GM13976 (cell line): ENCODE results near the gene PTGIR.

Source experiments
- DNase-seq: peaks from one replicate; pipeline ENCODE4 v3.0.0; 2012; ENCODE audit warnings: low spot score
- in situ Hi-C: fragments of 300-500 bp; cut with MboI; formaldehyde crosslinking; loops from one replicate; pipeline ENCODE4 v1.12.0; 2022; ENCODE audit warnings: low sequenced_read_pairs, mixed read lengths, inconsistent platforms; ENCODE audit not compliant: unreplicated experiment
- TF ChIP-seq, protein P1 (sequence below): IDR thresholded peaks from 2 replicates; pipeline ENCODE4 v1.5.1; 2012; ENCODE audit warnings: borderline replicate concordance, mild to moderate bottlenecking; ENCODE audit not compliant: insufficient read depth; ENCODE audit errors: extremely low read depth, missing control alignments, control extremely low read depth

PTGIR gene

GRCh38 chr19:46578450-46578849, 46.4 kb downstream of the PTGIR start:
- no peak for DNase-seq
- in situ Hi-C loops: no loop called here
- TF ChIP-seq, protein P1, sequence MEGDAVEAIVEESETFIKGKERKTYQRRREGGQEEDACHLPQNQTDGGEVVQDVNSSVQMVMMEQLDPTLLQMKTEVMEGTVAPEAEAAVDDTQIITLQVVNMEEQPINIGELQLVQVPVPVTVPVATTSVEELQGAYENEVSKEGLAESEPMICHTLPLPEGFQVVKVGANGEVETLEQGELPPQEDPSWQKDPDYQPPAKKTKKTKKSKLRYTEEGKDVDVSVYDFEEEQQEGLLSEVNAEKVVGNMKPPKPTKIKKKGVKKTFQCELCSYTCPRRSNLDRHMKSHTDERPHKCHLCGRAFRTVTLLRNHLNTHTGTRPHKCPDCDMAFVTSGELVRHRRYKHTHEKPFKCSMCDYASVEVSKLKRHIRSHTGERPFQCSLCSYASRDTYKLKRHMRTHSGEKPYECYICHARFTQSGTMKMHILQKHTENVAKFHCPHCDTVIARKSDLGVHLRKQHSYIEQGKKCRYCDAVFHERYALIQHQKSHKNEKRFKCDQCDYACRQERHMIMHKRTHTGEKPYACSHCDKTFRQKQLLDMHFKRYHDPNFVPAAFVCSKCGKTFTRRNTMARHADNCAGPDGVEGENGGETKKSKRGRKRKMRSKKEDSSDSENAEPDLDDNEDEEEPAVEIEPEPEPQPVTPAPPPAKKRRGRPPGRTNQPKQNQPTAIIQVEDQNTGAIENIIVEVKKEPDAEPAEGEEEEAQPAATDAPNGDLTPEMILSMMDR: no peak

GRCh38 chr19:46574533-46574932, 50.4 kb downstream of the PTGIR start:
- in situ Hi-C loops: no loop called here
- TF ChIP-seq, protein P1: no peak
- no peak for DNase-seq

GRCh38 chr19:46573679-46574498, 51.0 kb downstream of the PTGIR start:
- DNase-seq: no peak
- in situ Hi-C loops: no loop called here
- TF ChIP-seq, protein P1: no peak

DNA sequence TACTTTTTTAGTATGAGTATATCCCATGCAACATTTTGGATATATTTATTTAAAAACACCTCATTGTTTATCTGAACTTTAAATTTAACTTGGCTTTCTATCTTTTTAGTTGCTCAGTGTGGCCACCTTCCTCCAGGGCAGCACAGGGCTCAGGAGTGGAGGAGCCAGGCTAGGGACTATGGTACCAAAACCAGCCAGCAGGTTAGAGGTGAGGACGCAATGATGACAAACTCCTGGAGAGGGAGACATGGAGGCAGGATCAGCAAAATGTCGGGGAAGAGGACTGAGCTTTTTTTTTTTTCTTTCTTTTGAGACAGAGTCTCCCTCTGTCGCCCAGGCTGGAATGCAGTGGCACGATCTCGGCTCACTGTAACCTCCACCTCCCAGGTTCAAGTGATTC, 53.4 kb downstream of the PTGIR start:
- DNase-seq: no peak

More for the DNA sequence above, 53.4 kb downstream of the PTGIR start:
- in situ Hi-C loops: no loop called here
- TF ChIP-seq, protein P1: no peak
